ENCODE results near the gene MYG1. TPM values are rescaled to one million over a fixed set of nuclear protein-coding genes. Genes with fewer than 3 reads are reported as not detected.
A peak's percentile ranks its signal among the peaks of the same experiment; 100 is the strongest.

MYG1 gene
- polyA plus RNA-seq, 2 of the 4 experiments (the other 2 are of a cell fraction) = 55.9 to 75.2 TPM

DNA sequence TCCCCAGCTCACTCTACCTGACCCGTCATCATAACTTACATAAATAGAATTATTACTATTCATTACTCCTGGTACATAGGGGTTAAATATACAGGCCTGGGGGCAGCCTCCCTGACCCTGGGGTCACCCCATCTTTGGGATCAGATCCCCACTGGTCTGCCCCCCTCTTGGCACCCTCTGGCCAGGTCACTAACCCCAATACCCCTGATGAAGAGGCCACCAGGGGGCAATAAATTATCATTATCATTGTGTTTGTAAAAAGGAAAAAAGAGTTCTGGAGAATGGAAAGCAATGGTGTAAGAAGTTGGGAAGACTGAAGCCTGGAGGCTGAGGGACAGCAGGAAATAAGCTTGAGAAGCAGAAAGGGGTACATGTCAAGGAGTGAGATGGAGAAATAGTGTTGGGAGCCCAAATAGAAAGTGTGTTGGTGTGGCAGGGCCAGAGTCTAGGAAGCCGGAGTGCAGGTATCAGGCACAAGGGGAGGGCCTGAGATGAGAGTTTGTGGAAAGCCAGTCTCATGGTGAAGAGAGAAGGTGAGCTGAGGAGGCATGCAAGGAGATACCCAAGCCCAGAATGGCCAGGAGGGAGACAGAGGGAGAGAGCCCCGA, 28.0 kb downstream of the MYG1 start:
- no peak for FAIRE-seq
- ChIA-PET CTCF (interaction anchor here (0.6 to 21.4 kb wide), 23 partner anchors 8 to 705 kb away, joined by 3 to 638 read pairs (median 4); partner anchors contain the start of genes AMHR2, NPFF, SP1 and SP7), POLR2A (interaction anchor here (0.7 to 5.5 kb wide), 2 partner anchors 17 to 143 kb away, joined by 4 to 51 read pairs; no protein-coding TSS in a partner anchor)
- Histone ChIP-seq H3K4me2 (no peak overlapping the region), H3K9me3 (no peaks in the 10 kb centered on the region), H3K4me1 (peaks cover 13% of the 10 kb centered on the region), H3K27ac (no peak overlapping the region), H3K4me3 (no peak overlapping the region)
- peak; percentile 42 to 60 for DNase-seq (ENCODE audit: low read depth in 1 of 2, low spot score in 1 of 2)
- 82% methylated on average over 3 of the region's 3 CpGs for WGBS (ENCODE audit: missing lambda C conversion rate)
- TF ChIP-seq MAZ (IDR thresholded peaks at IDR 0.05; ENCODE audit: borderline replicate concordance, low read depth, low read length) = no peak
- TF ChIP-seq HOXA7 (CRISPR knock-in tag; IDR thresholded peaks at IDR 0.05) = no peak
- no peak for TF ChIP-seq POLR2AphosphoS2 (conservative IDR thresholded peaks at IDR 0.05; ENCODE audit: low read length)
- TF ChIP-seq NR3C1 (IDR thresholded peaks at IDR 0.05) = no peak
- TF ChIP-seq SMC3 (IDR thresholded peaks at IDR 0.05) = peak; percentile 65
- peak; percentile 63 to 71 for TF ChIP-seq RAD21 (conservative IDR thresholded peaks at IDR 0.05 in 1 of 2, IDR thresholded peaks at IDR 0.05 in 1 of 2)
- TF ChIP-seq, protein P1, sequence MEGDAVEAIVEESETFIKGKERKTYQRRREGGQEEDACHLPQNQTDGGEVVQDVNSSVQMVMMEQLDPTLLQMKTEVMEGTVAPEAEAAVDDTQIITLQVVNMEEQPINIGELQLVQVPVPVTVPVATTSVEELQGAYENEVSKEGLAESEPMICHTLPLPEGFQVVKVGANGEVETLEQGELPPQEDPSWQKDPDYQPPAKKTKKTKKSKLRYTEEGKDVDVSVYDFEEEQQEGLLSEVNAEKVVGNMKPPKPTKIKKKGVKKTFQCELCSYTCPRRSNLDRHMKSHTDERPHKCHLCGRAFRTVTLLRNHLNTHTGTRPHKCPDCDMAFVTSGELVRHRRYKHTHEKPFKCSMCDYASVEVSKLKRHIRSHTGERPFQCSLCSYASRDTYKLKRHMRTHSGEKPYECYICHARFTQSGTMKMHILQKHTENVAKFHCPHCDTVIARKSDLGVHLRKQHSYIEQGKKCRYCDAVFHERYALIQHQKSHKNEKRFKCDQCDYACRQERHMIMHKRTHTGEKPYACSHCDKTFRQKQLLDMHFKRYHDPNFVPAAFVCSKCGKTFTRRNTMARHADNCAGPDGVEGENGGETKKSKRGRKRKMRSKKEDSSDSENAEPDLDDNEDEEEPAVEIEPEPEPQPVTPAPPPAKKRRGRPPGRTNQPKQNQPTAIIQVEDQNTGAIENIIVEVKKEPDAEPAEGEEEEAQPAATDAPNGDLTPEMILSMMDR (IDR thresholded peaks at IDR 0.05) = peak; percentile 53; the same call in 2 of the 3 replicates
- TF ChIP-seq GATA3 (IDR thresholded peaks at IDR 0.05; ENCODE audit: borderline replicate concordance) = no peak
- TF ChIP-seq EHF (CRISPR knock-in tag; IDR thresholded peaks at IDR 0.05) = no peak
- no peak for TF ChIP-seq CBX8 (IDR thresholded peaks at IDR 0.05)
- ATAC-seq = peak in 1 of 2 experiments; percentile 14; a peak in 3 of 6 replicates

DNA sequence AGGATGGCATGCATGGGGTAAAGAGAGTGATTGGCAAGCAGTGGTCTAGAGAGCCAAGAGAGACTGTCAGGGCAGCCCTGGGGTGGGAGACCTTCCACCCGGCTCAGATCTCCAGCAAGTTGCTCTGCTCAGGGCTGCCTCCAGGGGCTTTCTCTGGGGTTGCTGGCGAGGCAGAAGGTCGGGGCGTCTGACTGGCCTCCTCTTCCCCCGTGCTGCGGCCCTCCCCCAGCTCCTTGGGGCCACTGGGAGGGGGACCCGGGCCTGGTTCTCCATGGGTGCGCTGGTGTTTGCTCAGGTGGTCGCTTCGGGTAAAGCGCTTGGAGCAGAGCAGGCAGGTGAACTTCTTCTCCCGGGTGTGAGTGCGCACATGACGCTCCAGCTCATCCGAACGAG, 28.5 kb downstream of the MYG1 start:
- H3K4me2 ChIP-seq = no peak overlapping the region
- FAIRE-seq (no peak), DNase-seq (ENCODE audit: low read depth in 1 of 2, low spot score in 1 of 2) (peak in 1 of 2 experiments; percentile 38), ATAC-seq (peak in 1 of 2 experiments; percentile 33; a peak in 3 of 6 replicates)
- WGBS (ENCODE audit: missing lambda C conversion rate) = 63% methylated on average over 11 of the region's 16 CpGs
- CTCF ChIA-PET = interaction anchor here (0.9 to 21.4 kb wide), 17 partner anchors 8 to 216 kb away, joined by 3 to 638 read pairs (median 4); partner anchors contain the start of genes AMHR2, NPFF, SP1 and SP7
- H3K4me3 ChIP-seq = no peak overlapping the region
- POLR2A ChIA-PET = interaction anchor here (0.7 to 5.5 kb wide), 2 partner anchors 17 to 143 kb away, joined by 4 to 51 read pairs; no protein-coding TSS in a partner anchor
- no peak overlapping the region for H3K27ac ChIP-seq
- peaks cover 13% of the 10 kb centered on the region for H3K4me1 ChIP-seq
- TF ChIP-seq GATA3 (IDR thresholded peaks at IDR 0.05; ENCODE audit: borderline replicate concordance) = no peak
- TF ChIP-seq, protein P1 (IDR thresholded peaks at IDR 0.05) = no peak
- TF ChIP-seq MAZ (IDR thresholded peaks at IDR 0.05; ENCODE audit: borderline replicate concordance, low read depth, low read length) = no peak
- TF ChIP-seq, protein P2, sequence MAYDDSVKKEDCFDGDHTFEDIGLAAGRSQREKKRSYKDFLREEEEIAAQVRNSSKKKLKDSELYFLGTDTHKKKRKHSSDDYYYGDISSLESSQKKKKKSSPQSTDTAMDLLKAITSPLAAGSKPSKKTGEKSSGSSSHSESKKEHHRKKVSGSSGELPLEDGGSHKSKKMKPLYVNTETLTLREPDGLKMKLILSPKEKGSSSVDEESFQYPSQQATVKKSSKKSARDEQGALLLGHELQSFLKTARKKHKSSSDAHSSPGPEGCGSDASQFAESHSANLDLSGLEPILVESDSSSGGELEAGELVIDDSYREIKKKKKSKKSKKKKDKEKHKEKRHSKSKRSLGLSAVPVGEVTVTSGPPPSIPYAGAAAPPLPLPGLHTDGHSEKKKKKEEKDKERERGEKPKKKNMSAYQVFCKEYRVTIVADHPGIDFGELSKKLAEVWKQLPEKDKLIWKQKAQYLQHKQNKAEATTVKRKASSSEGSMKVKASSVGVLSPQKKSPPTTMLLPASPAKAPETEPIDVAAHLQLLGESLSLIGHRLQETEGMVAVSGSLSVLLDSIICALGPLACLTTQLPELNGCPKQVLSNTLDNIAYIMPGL (CRISPR knock-in tag; IDR thresholded peaks at IDR 0.05; ENCODE audit: borderline replicate concordance) = no peak
- TF ChIP-seq, protein P3, sequence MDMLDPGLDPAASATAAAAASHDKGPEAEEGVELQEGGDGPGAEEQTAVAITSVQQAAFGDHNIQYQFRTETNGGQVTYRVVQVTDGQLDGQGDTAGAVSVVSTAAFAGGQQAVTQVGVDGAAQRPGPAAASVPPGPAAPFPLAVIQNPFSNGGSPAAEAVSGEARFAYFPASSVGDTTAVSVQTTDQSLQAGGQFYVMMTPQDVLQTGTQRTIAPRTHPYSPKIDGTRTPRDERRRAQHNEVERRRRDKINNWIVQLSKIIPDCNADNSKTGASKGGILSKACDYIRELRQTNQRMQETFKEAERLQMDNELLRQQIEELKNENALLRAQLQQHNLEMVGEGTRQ (IDR thresholded peaks at IDR 0.05) = no peak
- TF ChIP-seq, protein P4, sequence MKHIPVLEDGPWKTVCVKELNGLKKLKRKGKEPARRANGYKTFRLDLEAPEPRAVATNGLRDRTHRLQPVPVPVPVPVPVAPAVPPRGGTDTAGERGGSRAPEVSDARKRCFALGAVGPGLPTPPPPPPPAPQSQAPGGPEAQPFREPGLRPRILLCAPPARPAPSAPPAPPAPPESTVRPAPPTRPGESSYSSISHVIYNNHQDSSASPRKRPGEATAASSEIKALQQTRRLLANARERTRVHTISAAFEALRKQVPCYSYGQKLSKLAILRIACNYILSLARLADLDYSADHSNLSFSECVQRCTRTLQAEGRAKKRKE (CRISPR knock-in tag; IDR thresholded peaks at IDR 0.05; ENCODE audit: low read depth) = no peak
- TF ChIP-seq NPAS2 (CRISPR knock-in tag; IDR thresholded peaks at IDR 0.05; ENCODE audit: borderline replicate concordance) = no peak
- no peak for TF ChIP-seq RNF2 (IDR thresholded peaks at IDR 0.05; ENCODE audit: borderline replicate concordance, low read depth)
- no peak for TF ChIP-seq TP53 (CRISPR knock-in tag; IDR thresholded peaks at IDR 0.05)
- no peak for TF ChIP-seq CBX2 (IDR thresholded peaks at IDR 0.05; ENCODE audit: borderline replicate concordance, low read depth)
- no peak for TF ChIP-seq EP300 (IDR thresholded peaks at IDR 0.05)
- TF ChIP-seq ESRRA (IDR thresholded peaks at IDR 0.05; ENCODE audit: borderline replicate concordance, low read length) = no peak
- no peak for TF ChIP-seq POLR2A (IDR thresholded peaks at IDR 0.05; ENCODE audit: low read length)
- no peak for TF ChIP-seq NR3C1 (IDR thresholded peaks at IDR 0.05)
- TF ChIP-seq ZNF302 (CRISPR knock-in tag; IDR thresholded peaks at IDR 0.05) = no peak
- TF ChIP-seq ZFP36 (IDR thresholded peaks at IDR 0.05; ENCODE audit: borderline replicate concordance, partially characterized antibody) = no peak
- no peak for TF ChIP-seq ZC3H11A (IDR thresholded peaks at IDR 0.05)
- no peak for TF ChIP-seq HOXB13 (CRISPR knock-in tag; IDR thresholded peaks at IDR 0.05; ENCODE audit: low read depth)
- TF ChIP-seq SMC3 (IDR thresholded peaks at IDR 0.05) = no peak
- no peaks in the 10 kb centered on the region for H3K9me3 ChIP-seq

Data from A549 (cell line).